ENCODE results near the gene FES.
"Not testable (repeated sequence)": the region's sequence is repeated elsewhere in the genome, so short reads cannot be mapped to it uniquely, and the experiment has no call there.

Gene FES

GRCh38 chr15:90870354-90871138, 13.8 kb upstream of the FES start:
- peak overlapping the region; percentile 66 for H3K4me3 ChIP-seq (ENCODE audit: control insufficient read depth, low read depth, low read length)
- DNase-seq (ENCODE audit: low read depth): no peak
- TF ChIP-seq CTCF (conservative IDR thresholded peaks at IDR 0.05; ENCODE audit: control insufficient read depth, insufficient read depth, low read depth, low read length): no peak

GRCh38 chr15:90871139-90871715, 13.1 kb upstream of the FES start:
- no peak for DNase-seq (ENCODE audit: low read depth)
- no peak for TF ChIP-seq CTCF (conservative IDR thresholded peaks at IDR 0.05; ENCODE audit: control insufficient read depth, insufficient read depth, low read depth, low read length)

GRCh38 chr15:90871716-90872485, 12.4 kb upstream of the FES start:
- H3K4me3 ChIP-seq (ENCODE audit: control insufficient read depth, low read depth, low read length): peak overlapping the region; percentile 66
- TF ChIP-seq CTCF (conservative IDR thresholded peaks at IDR 0.05; ENCODE audit: control insufficient read depth, insufficient read depth, low read depth, low read length): no peak
- no peak for DNase-seq (ENCODE audit: low read depth)

More at GRCh38 chr15:90871139-90871715, 13.1 kb upstream of the FES start:
- H3K4me3 ChIP-seq (ENCODE audit: control insufficient read depth, low read depth, low read length): peak overlapping the region; percentile 66

- no peak for TF ChIP-seq CTCF (conservative IDR thresholded peaks at IDR 0.05; ENCODE audit: control insufficient read depth, insufficient read depth, low read depth, low read length)
- DNase-seq (ENCODE audit: low read depth): peak; percentile 84
- H3K4me3 ChIP-seq (ENCODE audit: control insufficient read depth, low read depth, low read length): peak overlapping the region; percentile 66
Measured at GRCh38 chr15:90872486-90873184, 11.7 kb upstream of the FES start.

- no peak overlapping the region for H3K4me3 ChIP-seq (ENCODE audit: control insufficient read depth, low read depth, low read length)
- DNase-seq (ENCODE audit: low read depth): no peak
- no peak for TF ChIP-seq CTCF (conservative IDR thresholded peaks at IDR 0.05; ENCODE audit: control insufficient read depth, insufficient read depth, low read depth, low read length)
Measured at GRCh38 chr15:90873488-90873997, 10.8 kb upstream of the FES start.

GRCh38 chr15:90873998-90874605, 10.2 kb upstream of the FES start:
- no peak for DNase-seq (ENCODE audit: low read depth)
- no peak for TF ChIP-seq CTCF (conservative IDR thresholded peaks at IDR 0.05; ENCODE audit: control insufficient read depth, insufficient read depth, low read depth, low read length)
- H3K4me3 ChIP-seq (ENCODE audit: control insufficient read depth, low read depth, low read length): no peak overlapping the region

GRCh38 chr15:90874986-90875385, 9.3 kb upstream of the FES start:
- not testable (repeated sequence) for DNase-seq (ENCODE audit: low read depth); H3K4me3 ChIP-seq (ENCODE audit: control insufficient read depth, low read depth, low read length)
